ENCODE data around the gene MCMBP.
A peak's percentile ranks its signal among the peaks of the same experiment; 100 is the strongest.
"Not testable (repeated sequence)": the region's sequence is repeated elsewhere in the genome, so short reads cannot be mapped to it uniquely, and the experiment has no call there.

Gene MCMBP

DNA sequence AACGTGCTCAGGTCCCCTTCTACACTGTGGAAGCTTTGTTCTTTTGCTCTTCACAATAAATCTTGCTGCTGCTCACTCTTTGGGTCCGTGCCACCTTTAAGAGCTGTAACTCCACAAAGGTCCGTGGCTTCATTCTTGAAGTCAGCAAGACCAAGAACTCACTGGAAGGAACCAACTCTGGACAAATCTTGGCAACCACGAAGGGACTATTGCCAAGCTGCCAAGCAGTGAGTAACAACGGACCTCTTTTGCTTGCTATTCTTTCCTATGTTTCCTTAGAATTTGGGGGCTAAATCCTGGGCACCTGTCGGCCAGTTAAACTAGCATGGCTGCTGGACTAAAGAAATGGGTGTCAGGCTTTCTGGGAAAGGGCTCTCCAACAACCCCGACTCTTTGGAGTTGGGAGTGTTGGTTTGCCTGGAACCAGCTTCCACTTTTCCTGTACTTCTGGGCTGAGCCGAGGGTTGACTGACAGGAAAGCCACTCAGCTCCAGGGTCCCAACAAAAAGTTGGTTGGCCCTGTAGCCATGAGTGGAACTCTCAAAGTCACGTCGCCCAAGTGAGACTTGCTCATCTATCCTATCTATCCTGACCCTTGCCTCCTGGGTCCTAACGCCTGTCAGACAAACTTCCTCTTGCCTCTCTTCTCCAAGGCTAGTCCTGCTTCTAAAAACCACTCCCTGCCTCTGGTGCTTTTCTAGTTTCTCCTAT lies 11.4 kb upstream of the MCMBP start:
- FAIRE-seq: not testable (repeated sequence)

DNA sequence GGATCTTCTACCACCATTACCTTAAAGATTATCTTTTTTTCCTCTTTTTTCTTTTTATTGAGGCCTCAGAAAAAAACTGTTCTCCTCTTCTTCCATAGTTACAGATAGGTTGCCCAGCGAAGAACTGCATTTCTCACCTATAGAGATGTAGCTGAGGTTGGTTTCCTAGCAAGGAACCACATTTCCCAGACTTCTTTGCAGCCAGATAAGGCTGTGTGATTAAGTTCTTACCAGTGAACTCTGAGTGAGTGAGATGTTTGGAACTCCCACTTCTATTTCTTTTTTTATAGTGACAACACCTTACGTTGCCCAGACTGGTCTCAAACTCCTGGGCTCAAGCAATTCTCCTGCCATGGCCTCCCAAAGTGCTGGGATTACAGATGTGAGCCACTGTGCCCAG lies 5.9 kb upstream of the MCMBP start:
- DNase-seq (ENCODE audit: extremely low spot score, insufficient read length, low read depth) (no peak), FAIRE-seq (no peak)

More for the DNA sequence above, 11.4 kb upstream of the MCMBP start:
- DNase-seq (ENCODE audit: extremely low spot score, insufficient read length, low read depth): not testable (repeated sequence)

DNA sequence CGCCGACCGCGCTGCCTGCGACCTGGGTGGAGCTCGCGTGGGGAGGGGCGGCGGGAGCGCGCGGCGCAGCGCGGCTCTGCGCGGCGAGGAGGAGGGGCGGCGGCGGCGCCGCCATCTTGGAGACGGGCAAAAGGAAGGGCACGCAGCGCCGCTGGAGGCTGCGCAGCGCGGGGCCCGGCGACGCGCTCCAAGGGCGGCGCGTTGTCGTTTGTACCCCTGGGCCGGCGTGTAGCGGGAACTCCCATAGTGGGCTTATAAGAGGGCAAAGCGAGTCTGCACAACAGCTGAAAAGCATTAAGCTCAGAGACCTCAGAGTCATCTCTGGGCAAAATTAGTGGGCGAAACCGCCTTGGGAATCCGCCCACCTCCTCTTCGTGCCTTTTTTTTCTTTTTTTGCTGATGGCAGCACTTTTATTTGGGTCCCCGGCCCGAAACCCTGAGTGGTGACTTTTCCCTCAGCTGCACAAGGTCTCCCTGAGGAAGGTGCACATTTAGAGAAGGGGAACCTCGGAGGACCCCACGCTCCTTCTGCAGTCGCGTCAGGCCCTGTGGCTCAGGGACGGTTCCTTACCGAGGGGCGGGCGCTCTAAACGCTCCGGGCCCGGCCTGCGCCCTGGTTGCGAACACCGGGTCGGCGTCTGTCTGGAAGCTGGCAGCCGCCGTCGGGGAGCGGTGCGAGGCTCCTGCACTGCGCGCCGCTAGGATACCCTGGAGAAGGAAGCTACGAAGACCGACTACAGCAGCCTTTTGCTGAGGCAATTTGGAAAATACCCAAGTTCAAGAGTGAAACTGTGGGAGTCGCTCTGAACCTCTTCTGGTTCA lies 428 bp upstream of the MCMBP start:
- DNase-seq (ENCODE audit: extremely low spot score, insufficient read length, low read depth) (peak; percentile 74), FAIRE-seq (peak; percentile 91)

DNA sequence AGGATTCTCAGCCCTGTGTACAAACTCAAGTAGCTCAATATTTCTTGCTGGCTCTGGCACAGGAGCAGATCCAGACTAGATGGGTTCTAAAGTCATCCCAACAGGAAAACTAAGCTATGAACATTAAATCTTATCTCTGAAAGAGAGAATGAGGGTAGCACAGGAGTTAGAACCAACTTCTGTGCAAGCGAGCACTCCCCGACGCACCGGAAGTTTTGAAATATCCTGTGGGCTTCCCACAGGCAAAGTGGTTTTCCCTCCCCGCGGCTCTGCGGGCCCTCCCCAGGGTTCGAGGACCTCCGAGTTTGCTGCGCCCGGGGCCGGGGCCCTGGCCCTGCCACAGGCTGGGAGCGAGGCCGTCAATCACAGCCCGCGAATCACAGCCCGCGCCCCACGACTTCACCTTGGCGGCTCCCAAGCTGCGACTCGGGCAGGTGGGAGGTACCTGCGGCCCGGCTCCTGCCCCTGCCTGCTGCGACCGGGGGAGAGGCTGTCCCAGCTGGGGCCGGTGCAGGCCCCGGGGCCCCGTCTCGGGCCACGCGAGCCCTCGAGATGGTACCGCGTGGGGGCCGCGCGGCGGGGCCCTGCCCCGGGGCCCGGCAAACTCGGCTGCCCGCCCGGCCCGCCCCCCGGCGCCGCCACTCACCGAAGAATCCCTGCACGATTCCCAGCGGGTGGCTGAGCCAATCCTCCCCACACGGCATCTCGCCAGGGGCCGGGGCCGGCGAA lies 598 bp downstream of the MCMBP start:
- FAIRE-seq (peak; percentile 61), DNase-seq (ENCODE audit: extremely low spot score, insufficient read length, low read depth) (no peak)

DNA sequence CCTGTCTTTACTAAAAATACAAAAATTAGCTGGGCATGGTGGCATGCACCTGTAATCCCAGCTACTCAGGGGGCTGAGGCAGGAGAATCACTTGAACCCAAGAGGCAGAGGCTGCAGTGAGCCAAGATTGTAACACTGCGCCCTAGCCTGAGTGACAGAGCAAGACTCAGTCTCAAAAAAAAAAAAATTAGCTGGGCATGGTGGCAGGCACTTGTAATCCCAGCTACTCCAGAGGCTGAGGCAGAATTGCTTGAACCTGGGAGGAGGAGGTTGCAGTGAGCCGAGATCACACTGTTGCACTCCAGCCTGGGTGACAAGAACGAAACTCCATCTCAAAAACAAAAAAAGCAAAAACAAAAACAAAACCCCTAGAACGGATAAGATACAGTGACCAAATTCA lies 3.2 kb downstream of the MCMBP start:
- DNase-seq (ENCODE audit: extremely low spot score, insufficient read length, low read depth); FAIRE-seq: not testable (repeated sequence)

DNA sequence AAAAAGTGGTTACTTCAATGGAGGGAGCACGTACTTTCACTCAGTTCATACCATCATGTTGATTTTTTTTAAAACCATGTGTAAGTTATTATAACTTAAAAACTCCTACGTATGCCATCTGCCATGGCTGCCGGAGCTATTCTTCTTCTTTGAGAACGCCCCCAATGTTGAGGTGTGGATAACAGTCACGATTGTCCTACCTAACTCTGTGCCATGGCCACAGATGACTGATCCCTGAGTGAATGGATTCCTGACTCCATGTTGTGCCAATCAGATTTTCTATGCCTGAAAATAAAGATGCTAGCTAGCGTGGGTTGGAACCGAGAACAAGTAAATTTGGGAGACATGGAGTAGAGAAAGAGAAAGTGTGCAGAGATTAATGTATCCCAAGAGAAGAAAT lies 5.3 kb downstream of the MCMBP start:
- FAIRE-seq (no peak), DNase-seq (ENCODE audit: extremely low spot score, insufficient read length, low read depth) (no peak)

DNA sequence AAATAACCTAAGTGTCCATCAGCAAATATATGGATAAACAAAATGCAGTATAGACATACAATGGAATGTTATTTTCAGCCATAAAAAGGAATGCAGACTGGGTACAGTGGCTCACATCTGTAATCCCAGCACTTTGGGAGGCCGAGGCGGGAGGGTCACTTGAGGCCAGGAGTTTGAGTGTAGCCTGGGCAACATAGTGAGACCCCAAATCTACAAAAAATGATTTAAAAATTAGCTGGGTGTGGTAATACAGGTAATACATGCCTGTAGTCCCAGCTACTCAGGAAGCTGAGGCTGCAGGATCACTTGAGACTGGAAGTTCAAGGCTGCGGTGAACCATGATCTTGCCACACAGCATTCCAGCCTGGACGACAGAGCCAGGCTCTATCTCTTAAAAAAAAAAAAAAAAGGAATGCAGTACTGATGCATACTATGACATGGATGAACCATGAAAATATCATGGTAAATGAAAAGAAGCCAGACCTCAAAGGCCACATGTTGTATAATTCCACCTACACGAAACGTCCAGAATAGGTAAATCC lies 6.9 kb downstream of the MCMBP start:
- DNase-seq (ENCODE audit: extremely low spot score, insufficient read length, low read depth) (no peak), FAIRE-seq (no peak)

DNA sequence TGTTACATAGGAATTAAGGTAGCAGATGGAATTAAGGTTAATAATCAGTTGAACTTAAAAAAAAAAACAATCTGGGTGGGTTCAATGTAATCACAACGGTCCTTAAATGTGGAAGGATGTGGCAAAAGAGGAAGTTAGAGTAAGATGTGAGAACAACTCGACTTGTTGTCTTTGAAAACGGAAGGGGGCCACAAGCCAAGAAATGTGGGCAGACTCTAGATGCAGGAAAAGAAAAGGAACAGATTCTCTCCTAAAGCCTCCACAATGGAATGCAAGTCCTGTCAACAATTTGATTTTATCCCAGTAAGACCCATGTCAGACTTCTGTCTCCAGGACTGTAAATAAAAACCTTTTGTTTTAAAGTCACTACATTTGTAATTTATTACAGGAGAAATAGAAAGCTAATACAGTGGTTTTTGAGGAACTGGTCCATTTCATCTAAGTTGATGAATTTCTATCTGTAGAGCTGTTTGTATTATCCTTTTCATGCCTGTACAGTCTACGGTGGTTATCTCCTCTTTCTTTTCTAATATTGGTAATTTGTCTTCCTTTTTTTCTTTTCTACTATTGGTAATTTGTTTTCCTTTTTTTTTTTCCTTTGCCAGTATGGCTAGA lies 8.6 kb downstream of the MCMBP start:
- DNase-seq (ENCODE audit: extremely low spot score, insufficient read length, low read depth): no peak

DNA sequence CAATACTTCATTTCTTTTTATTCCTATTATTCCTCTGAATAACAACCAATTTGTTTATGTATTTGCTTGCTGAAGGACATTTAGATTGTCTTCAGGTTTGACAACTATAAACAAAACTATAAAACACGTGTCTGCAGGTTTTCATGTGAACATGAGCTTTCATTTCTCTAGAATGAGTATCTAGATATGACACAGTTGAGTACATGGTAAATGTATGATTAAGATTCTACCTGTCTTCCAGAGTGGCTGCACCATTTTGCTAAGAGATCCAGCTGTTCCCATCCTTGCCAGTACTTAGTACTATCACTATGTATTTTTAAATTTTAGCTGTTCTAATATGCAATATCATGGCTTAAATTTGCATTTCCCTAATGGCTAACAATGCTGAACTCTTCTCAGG lies 10.1 kb downstream of the MCMBP start:
- FAIRE-seq (no peak), DNase-seq (ENCODE audit: extremely low spot score, insufficient read length, low read depth) (no peak)

More for the DNA sequence above, 8.6 kb downstream of the MCMBP start:
- FAIRE-seq: peak; percentile 60

DNA sequence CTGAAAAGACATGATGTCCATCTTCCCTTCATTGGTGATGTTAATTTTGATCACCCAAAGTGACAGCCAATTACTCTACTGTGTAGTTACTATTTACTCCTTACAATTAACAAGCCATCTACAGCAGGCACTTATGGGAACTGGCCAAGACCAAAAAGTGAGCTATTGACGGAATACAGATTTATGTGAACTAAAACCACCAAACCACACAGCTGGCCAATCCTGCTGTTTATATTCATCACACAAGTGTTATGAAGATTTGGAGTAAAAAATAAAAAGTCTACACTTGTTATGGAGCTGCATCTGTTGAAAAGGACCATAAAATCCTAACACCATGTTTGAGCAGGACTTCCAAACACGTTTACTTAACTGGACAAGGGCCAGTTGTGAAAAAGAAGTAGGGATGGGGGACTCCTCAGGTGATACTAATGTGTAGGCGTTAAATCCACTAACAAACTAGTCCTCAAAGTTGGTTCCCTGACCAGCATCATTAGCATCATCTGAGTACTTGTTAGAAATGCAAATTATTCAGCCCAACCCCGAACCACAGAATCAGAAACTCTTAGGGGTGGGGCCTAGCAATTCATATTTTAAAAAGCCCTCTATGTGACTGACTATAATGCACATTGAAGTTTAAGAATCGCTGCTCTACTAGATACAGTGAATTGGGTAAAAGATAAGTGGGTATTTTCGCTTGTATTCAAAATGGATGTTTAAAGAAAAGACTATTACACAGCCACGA lies 11.6 kb downstream of the MCMBP start:
- FAIRE-seq (peak; percentile 38), DNase-seq (ENCODE audit: extremely low spot score, insufficient read length, low read depth) (no peak)

DNA sequence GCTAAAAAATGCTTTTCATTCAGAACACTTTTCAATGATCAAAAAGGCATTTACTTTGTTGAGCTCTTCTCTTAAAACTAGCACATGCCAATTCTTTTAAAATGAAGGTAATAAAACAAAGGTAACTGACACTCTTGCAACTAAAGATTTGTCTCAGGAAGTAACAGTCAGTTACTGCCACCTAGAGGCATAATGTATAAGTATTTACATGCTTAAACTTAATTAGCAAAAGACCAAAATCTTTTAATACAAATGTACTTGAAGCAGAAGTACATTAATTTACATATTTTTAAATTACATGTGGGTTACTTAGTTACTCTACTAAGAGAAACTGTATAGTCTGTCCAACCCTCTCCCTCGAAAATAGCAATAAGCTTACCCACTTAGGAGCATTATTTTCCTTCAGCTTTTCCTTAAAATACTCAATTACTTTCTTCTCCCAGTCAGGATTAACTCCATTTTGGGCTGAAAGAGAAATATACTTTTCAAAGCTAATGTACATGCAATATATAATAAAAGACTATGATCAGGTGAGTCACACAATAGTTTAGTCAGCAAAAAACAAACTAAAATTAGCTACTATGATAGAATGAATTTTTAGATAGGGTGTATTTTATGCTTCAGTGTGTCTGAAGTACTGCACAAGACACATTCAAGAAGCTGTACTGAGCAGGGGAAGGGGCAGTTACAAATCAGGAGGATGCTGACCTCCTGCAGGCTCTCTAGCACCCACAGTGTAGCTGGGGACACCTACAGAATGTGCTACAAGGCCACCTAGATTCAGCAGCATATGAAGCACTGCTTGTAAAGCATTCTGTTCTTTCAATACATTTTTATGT lies 13.0 kb downstream of the MCMBP start:
- no peak for DNase-seq (ENCODE audit: extremely low spot score, insufficient read length, low read depth)

DNA sequence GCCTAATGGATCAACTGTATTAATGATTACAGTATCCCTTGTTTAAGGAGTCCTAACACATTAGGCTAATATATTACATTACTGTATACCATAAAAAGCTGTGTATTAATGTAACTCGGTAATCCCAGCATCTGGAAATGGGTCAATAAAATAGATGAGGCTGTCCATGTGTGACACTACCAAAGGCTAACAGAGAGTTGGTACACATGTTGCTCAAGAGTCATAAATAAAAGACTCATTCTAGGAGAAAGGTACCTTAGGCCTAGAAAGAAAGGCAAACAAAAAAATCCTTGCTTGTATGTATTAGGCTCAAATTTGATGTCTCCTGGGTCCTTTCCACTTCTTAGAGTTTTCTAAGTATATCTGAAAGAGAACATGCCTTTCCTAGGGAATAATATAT lies 14.6 kb downstream of the MCMBP start:
- DNase-seq (ENCODE audit: extremely low spot score, insufficient read length, low read depth) (no peak), FAIRE-seq (no peak)

More for the DNA sequence above, 13.0 kb downstream of the MCMBP start:
- FAIRE-seq: peak; percentile 70

DNA sequence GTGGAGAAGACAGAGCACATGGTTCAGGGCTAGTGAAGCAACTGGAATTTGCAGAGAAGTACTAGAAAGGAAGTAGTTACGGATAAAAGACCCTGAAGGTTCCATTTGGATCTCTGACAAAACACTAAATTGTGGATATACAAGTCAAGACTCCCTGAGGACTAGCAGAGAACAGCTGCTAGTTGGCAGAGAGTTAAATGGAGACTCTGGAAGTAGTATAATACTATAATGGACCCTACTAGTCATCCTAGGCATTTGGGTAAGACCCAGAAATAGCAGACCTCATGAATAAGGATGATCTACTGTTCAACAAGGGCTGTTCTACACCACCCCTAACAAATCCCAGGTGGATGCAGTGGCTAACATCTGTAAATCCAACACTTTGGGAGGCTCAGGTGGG lies 19.1 kb downstream of the MCMBP start:
- DNase-seq (ENCODE audit: extremely low spot score, insufficient read length, low read depth) (no peak), FAIRE-seq (no peak)

DNA sequence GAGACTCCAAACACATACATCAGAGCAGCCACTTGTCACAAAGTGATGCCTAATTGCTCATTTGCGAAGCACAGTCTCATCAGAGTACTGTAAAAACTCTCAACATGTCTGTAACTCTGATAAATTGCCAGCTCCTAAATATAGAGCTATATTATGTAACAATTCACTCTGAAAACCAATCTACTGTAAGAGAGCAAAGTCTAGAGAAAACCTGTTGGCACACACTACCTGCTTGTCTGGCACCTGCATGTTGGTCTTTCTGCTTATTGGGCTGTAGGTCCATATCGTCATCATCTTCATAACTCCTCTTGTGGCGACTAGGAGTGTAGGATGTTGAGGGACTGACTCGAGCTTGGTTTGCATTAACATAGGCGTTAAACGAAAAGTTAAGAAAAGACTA lies 19.8 kb downstream of the MCMBP start:
- no peak for FAIRE-seq
- no peak for DNase-seq (ENCODE audit: extremely low spot score, insufficient read length, low read depth)

DNA sequence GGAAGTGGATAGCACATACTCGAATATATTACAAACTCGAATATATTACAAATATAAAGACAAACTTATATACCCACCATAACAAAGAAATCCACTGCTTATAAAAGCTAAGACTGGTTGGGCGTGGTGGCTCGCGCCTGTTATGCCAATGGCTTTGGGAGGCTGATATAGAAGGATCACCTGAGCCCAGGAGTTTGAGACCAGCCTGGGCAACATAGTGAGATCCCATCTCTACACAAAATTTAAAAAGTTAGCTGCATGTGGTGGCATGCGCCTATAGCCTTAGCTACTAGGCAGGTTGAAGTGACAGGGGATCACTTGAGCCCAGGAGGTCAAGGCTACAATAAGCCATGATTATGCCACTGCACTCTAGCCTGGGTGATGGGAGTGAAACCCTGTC lies 20.4 kb downstream of the MCMBP start:
- no peak for FAIRE-seq
- DNase-seq (ENCODE audit: extremely low spot score, insufficient read length, low read depth): no peak

DNA sequence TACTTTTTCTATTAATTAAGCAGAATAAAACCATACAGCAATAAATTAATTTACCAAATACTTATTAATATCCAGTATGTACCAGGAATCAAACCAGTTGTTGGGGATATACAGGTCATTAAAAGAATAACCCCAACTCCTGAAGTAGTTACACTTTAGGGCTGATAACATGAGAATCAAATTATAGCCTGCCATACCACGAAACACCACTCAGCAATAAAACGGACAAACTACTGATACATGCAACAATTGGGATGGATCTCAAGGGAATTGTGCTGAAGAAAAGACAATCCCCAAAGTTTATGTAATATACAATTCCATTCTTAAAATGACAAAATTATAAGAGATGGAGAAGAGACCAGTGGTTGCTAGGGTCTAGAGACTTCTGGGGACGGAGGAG lies 22.7 kb downstream of the MCMBP start:
- FAIRE-seq (no peak), DNase-seq (ENCODE audit: extremely low spot score, insufficient read length, low read depth) (no peak)

DNA sequence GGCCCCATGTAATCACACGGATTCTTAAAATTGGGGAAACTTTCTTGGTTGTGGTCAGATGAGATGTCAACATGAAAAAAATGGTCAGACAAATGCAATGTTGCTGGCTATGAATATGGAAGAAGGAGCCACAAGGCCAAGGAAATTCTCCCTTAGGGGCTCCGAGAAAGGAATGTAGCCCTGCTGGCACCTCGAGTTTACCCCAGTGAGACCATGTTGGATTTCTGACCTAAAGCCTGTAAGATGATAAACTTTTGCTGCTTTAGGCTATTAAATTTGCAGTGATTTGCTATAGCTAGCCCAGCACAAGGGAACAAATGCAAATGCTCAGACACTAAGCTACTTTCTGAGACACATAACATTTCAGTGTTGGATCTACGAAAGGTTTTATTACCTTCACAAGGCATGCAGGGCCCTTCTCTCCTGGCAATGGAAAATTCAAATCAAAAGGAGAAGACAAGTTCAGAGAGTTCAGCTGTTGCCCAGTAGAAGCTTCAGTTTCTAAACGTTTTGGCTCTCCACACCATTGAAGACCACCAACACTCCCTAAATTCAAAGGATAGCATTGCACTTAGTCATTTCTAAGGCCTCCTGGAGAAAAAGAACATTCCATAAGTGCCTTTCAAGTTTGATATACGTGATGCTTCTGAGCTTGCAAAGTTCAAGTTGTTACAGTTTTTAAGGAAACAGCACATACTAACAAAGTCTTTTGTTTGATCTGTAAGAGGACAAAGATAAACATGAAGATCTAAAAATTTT lies 23.4 kb downstream of the MCMBP start:
- FAIRE-seq: no peak
- no peak for DNase-seq (ENCODE audit: extremely low spot score, insufficient read length, low read depth)

DNA sequence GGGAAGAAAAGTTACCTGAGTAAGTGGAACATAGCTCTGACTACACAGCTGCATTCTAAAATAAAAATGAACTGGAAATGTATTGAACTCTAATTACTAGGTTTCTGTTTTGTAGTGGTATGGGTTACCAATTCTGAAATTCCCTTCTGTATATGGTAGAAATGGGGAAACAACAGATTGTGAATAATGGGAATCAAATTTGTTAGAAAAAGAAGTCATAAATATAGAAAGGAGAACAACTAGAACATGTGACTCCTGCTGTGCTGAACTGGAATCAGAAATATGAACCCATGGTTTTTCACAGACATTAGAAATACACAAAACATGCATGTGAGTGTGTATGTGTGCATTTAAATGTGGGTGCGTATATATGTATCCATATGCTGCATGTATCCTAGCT lies 27.0 kb downstream of the MCMBP start:
- FAIRE-seq (no peak), DNase-seq (ENCODE audit: extremely low spot score, insufficient read length, low read depth) (no peak)

Measured in GM18507 (cell line).